Spleen (tissue), 7 donors: ENCODE measurements around the gene CDKN2C.

Experiments used
- POLR2A ChIP-seq, 3 donors: fragments of 450-650 bp; IDR thresholded peaks; one replicate each; pipeline ENCODE4 v1.5.1; 2017; ENCODE audit warnings: antibody characterized with exemption in 3 of 3, mild to moderate bottlenecking in 1 of 3
- POLR2AphosphoS5 ChIP-seq, 3 donors: sonication (generic); formaldehyde crosslinking; IDR thresholded peaks; one replicate each; pipeline ENCODE4 v1.5.1; 2017; ENCODE audit warnings: antibody characterized with exemption in 3 of 3
- TF ChIP-seq, protein P1 (sequence below), 11 experiments: fragments of 200-600 bp in 7 of 11; fragments of 450-650 bp in 4 of 11; sonication (generic) in 4 of 11; IDR thresholded peaks in 8 of 11; conservative IDR thresholded peaks in 3 of 11; 1 replicate in 7 of 11; 2 replicates in 4 of 11; pipeline versions ENCODE4 v1.4.0 to v1.8.0; 2016 to 2021; ENCODE audit warnings: antibody characterized with exemption in 11 of 11, inconsistent platforms in 4 of 11, mild to moderate bottlenecking in 1 of 11
- donor health status: DM: no; HTN: no; CAD: no; lungs with moderate emphysema.
- donor health status: DM: no; HTN: no; CAD: no.
- donor health status: DM: no; HTN: no; CAD: no.

DNA sequence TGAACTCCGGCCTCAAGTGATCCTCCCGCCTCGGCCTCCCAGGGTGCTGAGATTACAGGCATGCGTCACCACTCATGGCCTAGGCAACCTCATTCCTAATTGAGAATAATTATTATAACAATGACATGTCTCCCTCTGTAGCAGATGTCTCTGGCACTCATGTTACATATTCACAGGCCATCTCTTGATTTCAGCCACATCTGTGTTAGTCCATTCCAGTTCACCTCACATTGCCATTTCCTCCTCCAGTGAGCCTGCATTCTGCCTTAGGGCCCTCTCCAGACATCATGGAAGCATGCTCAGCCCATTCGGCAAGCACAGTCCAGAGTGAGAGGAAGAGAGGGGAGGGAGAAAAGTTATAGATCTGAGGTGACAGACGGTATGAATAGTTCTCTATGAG, 32.5 kb downstream of the CDKN2C start:
- no peak for TF ChIP-seq POLR2A (IDR thresholded peaks at IDR 0.05)
- TF ChIP-seq, protein P1, sequence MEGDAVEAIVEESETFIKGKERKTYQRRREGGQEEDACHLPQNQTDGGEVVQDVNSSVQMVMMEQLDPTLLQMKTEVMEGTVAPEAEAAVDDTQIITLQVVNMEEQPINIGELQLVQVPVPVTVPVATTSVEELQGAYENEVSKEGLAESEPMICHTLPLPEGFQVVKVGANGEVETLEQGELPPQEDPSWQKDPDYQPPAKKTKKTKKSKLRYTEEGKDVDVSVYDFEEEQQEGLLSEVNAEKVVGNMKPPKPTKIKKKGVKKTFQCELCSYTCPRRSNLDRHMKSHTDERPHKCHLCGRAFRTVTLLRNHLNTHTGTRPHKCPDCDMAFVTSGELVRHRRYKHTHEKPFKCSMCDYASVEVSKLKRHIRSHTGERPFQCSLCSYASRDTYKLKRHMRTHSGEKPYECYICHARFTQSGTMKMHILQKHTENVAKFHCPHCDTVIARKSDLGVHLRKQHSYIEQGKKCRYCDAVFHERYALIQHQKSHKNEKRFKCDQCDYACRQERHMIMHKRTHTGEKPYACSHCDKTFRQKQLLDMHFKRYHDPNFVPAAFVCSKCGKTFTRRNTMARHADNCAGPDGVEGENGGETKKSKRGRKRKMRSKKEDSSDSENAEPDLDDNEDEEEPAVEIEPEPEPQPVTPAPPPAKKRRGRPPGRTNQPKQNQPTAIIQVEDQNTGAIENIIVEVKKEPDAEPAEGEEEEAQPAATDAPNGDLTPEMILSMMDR (IDR thresholded peaks at IDR 0.05 in 8 of 11, conservative IDR thresholded peaks at IDR 0.05 in 3 of 11): no peak
- TF ChIP-seq POLR2AphosphoS5 (IDR thresholded peaks at IDR 0.05): no peak
